ENCODE results near the gene OGDH. TPM values are rescaled to one million over a fixed set of nuclear protein-coding genes. Genes with fewer than 3 reads are reported as not detected.

OGDH gene
- total RNA-seq, 4 donors from 2014 or later: 38.2 to 97.6 (median 78.6) TPM

DNA sequence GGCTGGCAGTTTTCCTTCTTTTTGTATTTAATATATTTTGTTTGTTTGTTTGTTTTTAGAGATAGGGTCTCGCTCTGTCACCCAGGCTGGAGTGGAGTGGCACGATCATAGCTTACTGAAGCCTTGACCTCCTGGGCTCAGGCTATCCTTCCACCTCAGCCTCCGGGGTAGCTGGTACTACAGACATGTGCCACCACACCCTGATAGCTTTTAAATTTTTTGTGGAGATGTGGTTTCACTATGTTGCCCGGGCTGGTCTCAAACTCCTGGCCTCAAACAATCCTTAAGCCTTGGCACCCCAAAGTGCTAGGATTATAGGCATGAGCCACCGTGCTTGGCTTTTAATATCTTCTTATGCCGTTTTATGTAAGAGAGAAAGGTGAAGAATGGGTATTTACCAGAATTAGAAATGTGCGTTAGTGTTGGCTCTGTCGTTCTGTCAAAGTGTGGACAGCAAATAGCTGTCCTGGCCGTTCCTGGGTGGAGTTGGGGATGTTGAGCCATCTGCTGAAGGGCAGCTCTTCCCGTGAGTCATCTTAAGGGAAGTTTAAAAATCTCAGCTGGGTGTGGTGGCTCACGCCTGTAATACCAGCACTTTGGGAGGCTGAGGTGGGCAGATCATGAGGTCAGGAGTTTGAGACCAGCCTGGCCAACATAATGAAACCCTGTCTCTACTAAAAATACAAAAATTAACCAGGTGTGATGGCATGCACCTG lies 14.8 kb downstream of the OGDH start:
- H3K4me3 ChIP-seq: no peak overlapping the region
- no peaks in the 10 kb centered on the region for H3K4me1 ChIP-seq
- no peaks in the 10 kb centered on the region for H3K27me3 ChIP-seq
- no peaks in the 10 kb centered on the region for H3K36me3 ChIP-seq
- DNase-seq: no peak
- TF ChIP-seq, protein P1, sequence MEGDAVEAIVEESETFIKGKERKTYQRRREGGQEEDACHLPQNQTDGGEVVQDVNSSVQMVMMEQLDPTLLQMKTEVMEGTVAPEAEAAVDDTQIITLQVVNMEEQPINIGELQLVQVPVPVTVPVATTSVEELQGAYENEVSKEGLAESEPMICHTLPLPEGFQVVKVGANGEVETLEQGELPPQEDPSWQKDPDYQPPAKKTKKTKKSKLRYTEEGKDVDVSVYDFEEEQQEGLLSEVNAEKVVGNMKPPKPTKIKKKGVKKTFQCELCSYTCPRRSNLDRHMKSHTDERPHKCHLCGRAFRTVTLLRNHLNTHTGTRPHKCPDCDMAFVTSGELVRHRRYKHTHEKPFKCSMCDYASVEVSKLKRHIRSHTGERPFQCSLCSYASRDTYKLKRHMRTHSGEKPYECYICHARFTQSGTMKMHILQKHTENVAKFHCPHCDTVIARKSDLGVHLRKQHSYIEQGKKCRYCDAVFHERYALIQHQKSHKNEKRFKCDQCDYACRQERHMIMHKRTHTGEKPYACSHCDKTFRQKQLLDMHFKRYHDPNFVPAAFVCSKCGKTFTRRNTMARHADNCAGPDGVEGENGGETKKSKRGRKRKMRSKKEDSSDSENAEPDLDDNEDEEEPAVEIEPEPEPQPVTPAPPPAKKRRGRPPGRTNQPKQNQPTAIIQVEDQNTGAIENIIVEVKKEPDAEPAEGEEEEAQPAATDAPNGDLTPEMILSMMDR (IDR thresholded peaks at IDR 0.05): no peak
- TF ChIP-seq POLR2A (IDR thresholded peaks at IDR 0.05): no peak
- intact Hi-C loops (cut with DNase I; ENCODE audit: low total_unique reads): no loop called here
- H3K27ac ChIP-seq: no peak overlapping the region
- H3K9me3 ChIP-seq: no peaks in the 10 kb centered on the region

DNA sequence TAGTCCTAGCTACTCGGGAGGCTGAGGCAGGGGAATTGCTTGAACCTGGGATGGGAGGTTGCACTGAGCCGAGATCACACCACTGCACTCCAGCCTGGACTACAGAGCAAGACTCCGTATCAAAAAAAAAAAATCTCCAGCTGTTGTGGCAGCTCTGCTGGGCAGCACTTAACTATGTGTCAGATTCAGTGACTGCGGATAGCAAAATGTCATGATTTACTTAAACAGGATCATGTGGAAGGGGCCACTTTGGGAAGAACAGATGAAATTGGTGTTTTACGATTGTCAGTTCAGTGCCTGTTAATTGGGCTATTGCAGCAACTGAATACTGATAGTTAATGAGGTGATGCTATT lies 15.3 kb downstream of the OGDH start:
- no peaks in the 10 kb centered on the region for H3K27me3 ChIP-seq
- DNase-seq: no peak
- no peak for TF ChIP-seq POLR2A (IDR thresholded peaks at IDR 0.05)
- TF ChIP-seq, protein P1 (IDR thresholded peaks at IDR 0.05): no peak
- intact Hi-C loops (cut with DNase I; ENCODE audit: low total_unique reads): no loop called here
- H3K27ac ChIP-seq: no peak overlapping the region
- no peaks in the 10 kb centered on the region for H3K36me3 ChIP-seq
- H3K4me1 ChIP-seq: no peaks in the 10 kb centered on the region
- H3K4me3 ChIP-seq: no peak overlapping the region
- no peaks in the 10 kb centered on the region for H3K9me3 ChIP-seq

DNA sequence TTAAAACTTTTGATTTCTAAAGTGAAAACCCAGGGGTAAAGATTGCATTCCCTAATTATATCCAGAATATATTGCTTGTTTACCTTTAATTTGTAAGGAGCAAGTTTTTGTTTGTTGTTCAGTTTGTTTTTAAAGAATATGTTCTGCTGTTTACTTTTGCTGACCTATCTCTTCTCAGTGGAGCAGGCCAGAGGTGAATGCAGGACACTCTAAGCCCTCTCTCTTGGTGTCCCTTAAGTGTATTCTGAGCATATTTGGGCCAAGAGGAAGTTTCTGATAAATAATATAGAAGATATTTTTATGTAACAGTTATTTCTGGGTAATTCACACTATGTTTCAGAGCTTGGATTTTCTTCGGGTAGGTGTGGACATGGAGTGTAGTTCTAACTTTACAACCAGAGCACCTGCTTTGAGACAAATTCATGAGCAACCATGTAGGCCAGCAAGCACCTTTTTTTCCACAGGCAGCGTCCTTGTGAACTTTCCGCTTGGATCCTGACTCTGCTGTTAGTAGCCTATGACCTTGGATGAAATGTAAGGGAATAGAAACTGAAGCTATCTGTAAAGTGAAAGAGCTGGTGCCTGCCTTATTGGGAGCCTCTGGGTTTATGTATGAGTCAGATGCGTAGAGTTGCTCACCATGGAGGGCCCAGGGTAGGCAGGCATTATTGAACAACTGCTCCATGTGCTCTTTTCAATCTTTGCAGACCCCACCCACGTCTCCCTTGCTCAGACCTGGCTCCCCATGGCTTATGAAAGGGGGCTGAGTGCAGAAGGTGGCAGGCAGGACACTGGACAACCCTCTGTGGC lies 16.1 kb downstream of the OGDH start:
- Histone ChIP-seq H3K4me3 (no peak overlapping the region), H3K9me3 (no peaks in the 10 kb centered on the region), H3K36me3 (no peaks in the 10 kb centered on the region), H3K4me1 (no peaks in the 10 kb centered on the region), H3K27ac (no peak overlapping the region), H3K27me3 (no peaks in the 10 kb centered on the region)
- no peak for DNase-seq
- intact Hi-C loops (cut with DNase I; ENCODE audit: low total_unique reads): no loop called here
- TF ChIP-seq, protein P1 (IDR thresholded peaks at IDR 0.05): no peak
- TF ChIP-seq POLR2A (IDR thresholded peaks at IDR 0.05): no peak

DNA sequence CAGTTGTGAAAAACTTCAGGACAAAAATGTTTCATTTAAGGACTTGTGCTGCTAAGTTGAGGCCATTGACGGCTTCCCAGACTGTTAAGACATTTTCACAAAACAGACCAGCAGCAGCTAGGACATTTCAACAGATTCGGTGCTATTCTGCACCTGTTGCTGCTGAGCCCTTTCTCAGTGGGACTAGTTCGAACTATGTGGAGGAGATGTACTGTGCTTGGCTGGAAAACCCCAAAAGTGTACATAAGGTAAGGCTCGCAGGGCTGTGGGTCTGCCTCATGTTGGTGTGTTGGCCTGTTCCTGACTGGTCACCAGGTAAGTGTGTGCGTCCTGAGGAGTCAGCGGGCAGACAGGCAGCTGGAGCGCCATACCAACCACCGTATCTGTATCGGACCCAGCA lies 17.9 kb downstream of the OGDH start:
- no peak overlapping the region for H3K27ac ChIP-seq
- no peaks in the 10 kb centered on the region for H3K36me3 ChIP-seq
- no peaks in the 10 kb centered on the region for H3K9me3 ChIP-seq
- no peaks in the 10 kb centered on the region for H3K27me3 ChIP-seq
- no peaks in the 10 kb centered on the region for H3K4me1 ChIP-seq
- DNase-seq: no peak
- H3K4me3 ChIP-seq: no peak overlapping the region
- TF ChIP-seq, protein P1 (IDR thresholded peaks at IDR 0.05): no peak
- TF ChIP-seq POLR2A (IDR thresholded peaks at IDR 0.05): no peak
- intact Hi-C loops (cut with DNase I; ENCODE audit: low total_unique reads): no loop called here
